RWPE1 (cell line): ENCODE results near the gene DFFB.

Experiments used
- CTCF ChIA-PET: fragments of 350-600 bp; sonication (Branson Sonifier 250); formaldehyde crosslinking; extraction: SDS; loops from one replicate; lab custom pipeline; 2021; lab: Yijun Ruan, JAX
- POLR2A ChIA-PET: fragments of 400-600 bp; formaldehyde crosslinking; extraction: SDS; loops from one replicate; lab custom pipeline; 2020; ENCODE audit warnings: antibody characterized with exemption; ENCODE audit not compliant: low non-redundant PET; lab: Yijun Ruan, JAX
- DNase-seq: peaks from one replicate; pipeline ENCODE4 v3.0.0; 2012; ENCODE audit warnings: low spot score
- H3K27ac ChIP-seq: fragments of 450-650 bp; 2 replicates; pipeline ENCODE4 v1.5.1; 2017
- TF ChIP-seq, protein P1 (sequence below): fragments of 450-650 bp; conservative IDR thresholded peaks from 2 replicates; pipeline ENCODE4 v1.5.1; 2017; ENCODE audit warnings: low read depth, mild to moderate bottlenecking

DFFB gene

DNA sequence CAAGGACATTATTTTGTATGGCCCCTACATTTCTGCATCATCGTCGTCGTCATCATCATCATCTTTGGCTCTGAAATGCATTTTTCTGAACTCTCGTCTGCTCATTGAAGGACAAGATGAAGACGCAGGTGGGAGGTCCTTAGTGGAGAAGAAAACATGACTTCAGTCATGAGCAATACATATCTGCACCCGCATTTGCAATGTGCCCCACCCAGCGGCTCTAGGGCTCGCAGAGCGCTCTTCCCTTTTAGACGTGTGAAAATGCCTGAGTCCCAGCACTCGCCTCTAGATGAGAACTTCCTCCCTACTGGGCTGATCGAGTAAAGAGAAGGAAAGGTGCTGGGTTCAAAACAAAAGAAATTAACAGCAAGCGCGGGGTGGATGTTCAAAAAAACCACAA, 32.7 kb downstream of the DFFB start:
- H3K27ac ChIP-seq, result no peak overlapping the region
- TF ChIP-seq, protein P1, sequence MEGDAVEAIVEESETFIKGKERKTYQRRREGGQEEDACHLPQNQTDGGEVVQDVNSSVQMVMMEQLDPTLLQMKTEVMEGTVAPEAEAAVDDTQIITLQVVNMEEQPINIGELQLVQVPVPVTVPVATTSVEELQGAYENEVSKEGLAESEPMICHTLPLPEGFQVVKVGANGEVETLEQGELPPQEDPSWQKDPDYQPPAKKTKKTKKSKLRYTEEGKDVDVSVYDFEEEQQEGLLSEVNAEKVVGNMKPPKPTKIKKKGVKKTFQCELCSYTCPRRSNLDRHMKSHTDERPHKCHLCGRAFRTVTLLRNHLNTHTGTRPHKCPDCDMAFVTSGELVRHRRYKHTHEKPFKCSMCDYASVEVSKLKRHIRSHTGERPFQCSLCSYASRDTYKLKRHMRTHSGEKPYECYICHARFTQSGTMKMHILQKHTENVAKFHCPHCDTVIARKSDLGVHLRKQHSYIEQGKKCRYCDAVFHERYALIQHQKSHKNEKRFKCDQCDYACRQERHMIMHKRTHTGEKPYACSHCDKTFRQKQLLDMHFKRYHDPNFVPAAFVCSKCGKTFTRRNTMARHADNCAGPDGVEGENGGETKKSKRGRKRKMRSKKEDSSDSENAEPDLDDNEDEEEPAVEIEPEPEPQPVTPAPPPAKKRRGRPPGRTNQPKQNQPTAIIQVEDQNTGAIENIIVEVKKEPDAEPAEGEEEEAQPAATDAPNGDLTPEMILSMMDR, result no peak
- POLR2A ChIA-PET, result no interaction called here
- DNase-seq, result no peak
- CTCF ChIA-PET, result no interaction called here

DNA sequence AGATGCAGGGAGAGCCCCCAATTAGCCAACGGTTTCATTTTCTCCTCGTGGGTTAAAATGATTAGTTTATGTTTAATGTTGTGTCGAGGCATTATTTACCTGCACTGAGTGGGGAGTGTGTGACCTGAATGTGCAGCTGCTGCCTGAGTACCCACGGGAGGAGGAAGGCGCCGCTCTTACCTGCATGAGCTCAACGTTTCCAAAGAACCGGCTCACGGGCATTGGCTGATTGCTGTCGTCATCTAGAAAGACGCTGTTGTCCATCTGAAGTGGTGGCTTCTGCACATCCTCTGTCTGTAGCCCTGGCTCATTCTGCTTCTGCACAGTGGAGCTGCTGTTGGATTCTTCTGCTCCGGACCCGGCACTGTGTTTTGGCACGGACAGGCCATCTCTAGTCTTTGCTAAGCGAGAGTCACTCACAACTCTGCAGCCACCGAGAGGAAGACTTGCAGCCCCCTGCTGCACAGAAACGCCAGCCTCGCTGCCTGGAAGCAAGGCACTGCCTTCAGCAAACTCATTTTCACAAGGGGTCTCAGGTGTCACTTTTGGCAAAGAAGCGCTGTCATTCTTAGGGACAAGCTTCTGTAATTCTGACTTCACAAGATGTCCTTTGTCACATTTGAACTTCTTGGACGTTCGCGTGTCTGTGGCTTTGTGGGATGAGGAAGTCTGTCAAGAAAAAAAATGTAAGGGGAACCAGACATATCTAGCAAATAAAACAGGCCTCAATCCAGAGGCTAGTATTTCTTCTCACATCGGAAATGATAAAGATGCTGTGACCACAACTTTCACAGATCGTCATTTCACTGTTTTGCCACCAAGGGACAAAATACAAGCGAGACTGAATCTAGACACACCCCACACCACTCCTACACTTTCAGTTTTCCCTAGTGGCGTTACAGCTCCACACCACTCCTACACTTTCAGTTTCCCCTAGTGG, 33.4 kb downstream of the DFFB start:
- no peak for DNase-seq
- ChIA-PET CTCF (no interaction called here), POLR2A (no interaction called here)
- H3K27ac ChIP-seq, result no peak overlapping the region
- TF ChIP-seq, protein P1, result no peak

- no peak for DNase-seq
- no peak overlapping the region for H3K27ac ChIP-seq
- CTCF ChIA-PET, result no interaction called here
- POLR2A ChIA-PET, result no interaction called here
- TF ChIP-seq, protein P1, result no peak
Observed at GRCh38 chr1:3891329-3891865, 34.1 kb downstream of the DFFB start.

DNA sequence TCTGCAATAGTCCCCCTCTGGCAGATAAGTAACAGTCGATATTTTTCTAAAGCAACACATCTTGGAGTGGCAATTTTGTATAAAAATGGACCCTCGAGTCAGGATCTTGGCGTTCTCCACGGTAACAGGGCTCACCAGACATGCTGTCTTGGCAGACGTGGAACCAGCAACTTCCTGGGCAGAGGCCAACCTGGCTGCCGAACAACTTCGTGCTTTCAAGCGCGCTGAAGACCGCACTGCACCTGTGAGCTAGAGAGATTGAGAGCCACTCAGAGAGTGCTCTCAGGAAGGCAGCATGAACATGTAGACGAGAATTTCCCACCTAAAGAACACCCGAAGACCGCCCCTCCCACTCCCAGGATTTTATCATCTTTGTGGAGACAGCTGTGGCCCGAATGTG, 35.5 kb downstream of the DFFB start:
- CTCF ChIA-PET, result no interaction called here
- H3K27ac ChIP-seq, result no peak overlapping the region
- POLR2A ChIA-PET, result no interaction called here
- TF ChIP-seq, protein P1, result no peak
- no peak for DNase-seq

DNA sequence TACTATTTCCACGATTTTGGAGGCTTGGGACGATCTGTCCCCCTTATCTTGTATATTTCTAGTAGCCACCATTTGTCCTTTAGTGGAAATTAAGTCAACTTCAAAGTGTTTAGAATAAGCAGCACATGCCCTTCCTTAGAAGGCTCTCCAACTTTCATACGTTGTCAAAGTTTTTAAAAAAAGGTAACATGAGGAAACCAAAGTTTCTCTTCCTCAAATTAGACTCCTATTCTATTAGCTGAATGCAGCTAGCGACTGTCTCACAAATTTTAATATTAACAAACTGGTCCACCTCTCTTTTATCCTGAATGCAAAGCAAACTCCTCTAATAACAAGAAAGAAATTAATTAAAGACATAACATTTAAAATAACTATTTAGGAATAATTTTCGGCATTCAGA, 35.9 kb downstream of the DFFB start:
- ChIA-PET CTCF (no interaction called here), POLR2A (no interaction called here)
- no peak for DNase-seq
- TF ChIP-seq, protein P1, result no peak
- no peak overlapping the region for H3K27ac ChIP-seq

DNA sequence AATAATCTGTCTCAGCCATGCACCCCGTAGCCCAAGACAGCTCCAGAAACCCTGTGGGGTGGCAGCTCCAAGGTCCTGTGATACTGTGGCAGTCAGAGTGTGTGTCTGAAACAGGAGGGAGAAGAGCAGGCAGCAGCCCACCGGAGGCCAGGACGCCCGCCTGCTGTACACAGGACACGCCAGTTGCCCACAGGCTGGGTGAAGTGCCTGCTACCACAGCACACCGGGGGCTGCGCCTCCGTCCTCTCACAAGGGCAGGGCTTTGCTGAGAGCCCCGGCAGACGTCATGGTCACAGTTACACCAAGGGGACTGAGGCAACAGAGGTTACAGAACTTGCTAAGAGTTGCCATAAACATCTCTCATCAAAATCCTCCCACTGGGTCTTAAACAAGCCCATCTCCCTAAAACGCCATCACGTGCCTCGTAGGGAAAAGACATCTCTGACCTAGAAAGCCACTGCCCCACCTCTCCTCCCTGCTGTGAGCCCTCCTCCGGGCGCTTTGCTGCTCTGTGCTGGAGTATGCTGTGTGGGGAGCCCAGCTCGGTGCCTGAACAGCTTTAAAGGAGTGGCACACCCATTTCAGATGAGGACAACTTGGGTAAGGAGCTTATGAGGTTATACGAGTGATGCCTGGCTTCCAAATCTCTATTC, 37.5 kb downstream of the DFFB start:
- TF ChIP-seq, protein P1, result no peak
- POLR2A ChIA-PET, result no interaction called here
- DNase-seq, result no peak
- CTCF ChIA-PET, result interaction anchor here (0.7 kb wide), 1 partner anchor 597 kb away, joined by 3 read pairs; no protein-coding TSS in a partner anchor
- H3K27ac ChIP-seq, result no peak overlapping the region
